Right hindlimb (tissue), 1 donor: ENCODE data around the gene RGS17.
"Not testable (repeated sequence)": the region's sequence is repeated elsewhere in the genome, so short reads cannot be mapped to it uniquely, and the experiment has no call there.

Source experiments
- DNase-seq: peaks from one replicate; pipeline ENCODE4 v3.0.0-alpha.2; 2018

Gene RGS17, protein sequence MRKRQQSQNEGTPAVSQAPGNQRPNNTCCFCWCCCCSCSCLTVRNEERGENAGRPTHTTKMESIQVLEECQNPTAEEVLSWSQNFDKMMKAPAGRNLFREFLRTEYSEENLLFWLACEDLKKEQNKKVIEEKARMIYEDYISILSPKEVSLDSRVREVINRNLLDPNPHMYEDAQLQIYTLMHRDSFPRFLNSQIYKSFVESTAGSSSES

DNA sequence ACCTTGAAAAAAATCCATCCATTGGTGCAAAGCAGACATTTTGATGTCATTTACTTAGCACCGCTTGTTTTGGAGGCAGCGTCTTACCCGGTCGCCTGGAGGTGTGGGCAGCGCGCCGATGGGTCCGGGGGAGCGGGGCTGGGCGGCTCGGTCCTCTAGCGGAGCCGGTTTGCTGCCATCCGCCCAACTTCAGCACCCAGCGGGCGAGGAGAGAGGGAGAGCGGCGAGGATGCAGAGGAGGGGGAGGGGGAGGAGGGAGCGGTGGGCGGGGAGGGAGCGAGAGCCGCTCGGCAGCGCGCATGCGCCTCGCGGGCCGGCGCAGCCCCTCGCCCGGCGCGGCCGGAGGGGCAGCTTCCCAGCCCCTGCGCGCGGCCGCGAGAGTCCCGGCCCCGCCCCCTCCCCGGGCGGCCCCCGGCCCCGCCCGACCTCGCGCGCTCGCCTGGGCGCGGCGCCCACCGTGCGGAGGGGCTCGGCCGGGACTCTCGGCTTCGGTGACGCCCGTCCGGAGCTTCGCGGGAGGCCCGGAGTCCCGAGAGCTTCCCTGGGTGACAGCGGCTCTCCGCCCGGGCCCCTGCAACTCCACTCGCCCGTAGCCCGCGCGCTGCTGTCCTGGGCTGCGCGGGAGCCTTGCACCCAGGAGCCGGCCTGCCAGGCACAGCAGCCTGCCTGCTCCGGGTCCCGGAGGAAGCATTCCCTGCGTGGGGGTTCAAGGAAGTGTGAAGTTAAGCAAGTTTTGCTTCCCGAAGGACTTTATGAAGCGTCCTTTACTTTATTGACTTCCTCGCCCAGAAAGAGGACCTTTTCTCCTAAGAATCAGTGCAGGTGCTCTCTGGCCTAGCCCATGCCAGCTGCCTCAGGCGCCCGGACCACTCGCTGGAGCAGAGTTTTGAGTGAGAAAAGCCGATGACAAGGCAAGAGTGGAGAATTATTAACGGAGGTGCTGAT is at the start of gene RGS17:
TSS of gene RGS17 (minus strand) at position 246 of the 945 bp plus-strand sequence. CDS start 87,264 bp downstream, outside the sequence.
- DNase-seq, result peak; percentile 85

DNA sequence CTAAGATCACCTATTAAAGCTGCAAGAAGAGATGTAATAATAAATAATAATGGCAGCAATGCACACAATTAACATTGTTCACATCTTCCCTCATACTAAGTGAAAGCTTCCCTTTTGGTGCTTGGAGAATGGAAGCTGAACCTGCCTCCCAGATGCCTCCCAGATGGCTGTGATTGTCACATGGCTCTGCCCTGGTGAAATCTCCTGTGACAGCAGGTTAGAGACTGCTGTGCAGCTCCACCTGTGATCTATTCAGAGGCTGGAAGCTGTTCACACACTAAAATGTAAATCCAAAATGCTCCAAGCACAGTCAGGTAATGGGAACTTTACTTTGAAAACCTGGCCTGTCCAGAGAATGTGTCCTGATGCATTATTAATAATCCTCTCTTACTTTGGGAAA is 41.7 kb upstream of the RGS17 start:
- DNase-seq, result no peak

DNA sequence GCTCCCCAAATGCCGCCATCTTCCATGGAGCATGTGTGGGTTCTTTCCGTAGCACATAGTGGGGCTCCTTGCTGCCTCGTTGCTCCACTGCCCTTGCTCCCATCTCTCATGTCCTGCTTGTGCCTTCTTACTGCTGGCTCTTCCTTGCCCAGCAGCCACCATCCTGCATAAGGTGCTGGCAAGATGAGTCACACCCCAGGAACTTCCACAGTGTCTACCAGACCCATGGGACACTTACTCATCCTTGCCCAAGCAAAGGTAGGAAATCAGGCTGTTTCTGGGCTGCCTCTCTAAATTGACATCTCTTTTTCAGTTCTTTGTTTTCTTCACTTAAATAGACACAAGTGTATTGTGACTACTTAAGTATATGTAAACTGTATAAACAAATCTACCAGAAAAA is 39.4 kb upstream of the RGS17 start:
- no peak for DNase-seq

DNA sequence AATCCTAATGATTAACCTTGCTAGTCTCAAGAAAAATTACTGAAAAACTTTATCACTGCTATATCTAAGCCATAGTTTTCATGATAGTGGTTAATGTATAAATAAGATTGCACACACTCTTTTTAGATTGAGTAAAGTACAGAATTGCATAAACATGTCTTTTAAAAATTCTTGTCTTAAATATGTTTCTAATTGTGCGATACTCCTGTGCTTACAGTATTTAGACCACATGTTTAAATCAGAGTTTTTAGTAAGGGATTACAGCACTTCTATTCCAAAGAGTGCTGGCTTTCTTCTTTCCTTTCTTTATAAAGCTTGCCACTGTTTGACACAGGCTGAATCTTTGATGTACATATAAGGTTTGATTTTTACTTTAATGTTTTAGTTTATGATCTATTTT is 36.8 kb upstream of the RGS17 start:
- DNase-seq, result no peak

DNA sequence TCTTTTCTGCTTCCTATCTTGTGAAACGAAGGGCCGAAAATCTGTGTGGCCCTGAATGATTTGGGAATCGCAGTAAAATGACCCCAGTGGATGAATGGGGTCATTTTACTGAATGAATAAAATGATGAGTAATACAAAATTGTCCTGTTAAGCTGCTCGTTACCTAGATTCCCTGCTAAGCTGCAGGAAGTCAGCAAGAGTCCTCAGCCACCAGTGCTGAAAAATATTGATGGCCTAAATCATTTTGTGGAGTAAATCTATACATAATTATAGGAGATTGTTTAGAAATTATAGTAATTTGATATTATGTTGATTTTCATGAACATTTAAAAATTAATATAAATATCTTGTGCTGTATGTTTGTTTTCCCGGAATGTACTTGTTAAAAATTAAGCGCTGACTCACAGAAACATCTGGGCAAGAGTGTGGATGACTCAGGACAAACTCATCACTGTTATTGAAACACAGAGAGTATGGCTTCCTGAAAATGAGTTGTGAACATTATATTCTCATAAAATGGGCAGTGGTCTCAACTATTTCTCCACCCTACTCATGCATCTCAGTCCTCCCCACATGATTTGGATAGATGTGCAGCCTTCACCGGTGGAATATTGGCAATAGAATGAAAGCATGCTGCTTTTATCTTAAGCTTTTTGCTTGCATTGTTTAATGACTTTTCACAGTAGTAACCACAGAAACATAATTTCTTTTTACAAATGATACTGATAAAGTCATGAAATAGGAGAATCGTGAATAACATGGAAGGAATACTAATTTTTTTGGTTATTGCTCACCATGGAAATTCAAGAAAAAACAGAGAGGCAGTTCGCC is 36.2 kb upstream of the RGS17 start:
- no peak for DNase-seq

DNA sequence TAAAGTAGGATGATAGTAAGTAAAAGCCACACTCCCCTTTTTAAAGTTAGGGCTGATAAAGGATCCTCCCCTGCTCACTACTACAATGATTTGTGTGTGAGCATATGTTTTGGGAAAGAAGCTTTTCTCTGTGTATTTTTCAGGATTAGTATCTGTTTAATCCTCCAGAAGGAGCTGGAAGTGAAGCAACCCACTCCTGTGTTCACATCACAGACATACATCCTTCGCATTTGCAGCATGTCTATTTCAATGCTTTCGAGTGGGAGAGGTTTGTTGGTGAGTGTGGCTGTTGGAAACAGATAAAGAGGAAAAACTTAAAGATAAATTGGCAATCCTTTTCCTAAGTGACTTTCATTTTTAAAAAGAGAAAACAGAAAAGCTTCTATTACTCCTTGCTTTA is 31.6 kb upstream of the RGS17 start:
- DNase-seq, result no peak

DNA sequence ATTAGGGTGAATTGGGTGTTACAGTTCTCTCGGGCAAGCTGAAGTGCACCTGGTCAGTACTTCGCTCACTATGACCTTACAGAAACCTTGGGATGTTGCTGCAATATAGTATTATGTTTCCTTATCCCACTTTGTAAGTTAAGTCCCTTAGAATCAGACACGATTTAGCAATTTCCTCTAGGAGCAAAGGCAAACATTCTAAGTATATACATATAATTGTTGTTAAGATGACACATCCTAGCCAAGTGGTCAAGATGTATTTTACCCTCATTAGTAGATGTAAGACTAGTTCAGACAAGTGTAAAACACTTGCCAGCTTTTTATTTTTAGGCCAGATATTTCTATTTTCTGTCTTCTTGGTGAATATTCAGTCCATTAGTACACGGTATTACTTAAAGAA is 31.1 kb upstream of the RGS17 start:
- DNase-seq, result no peak

DNA sequence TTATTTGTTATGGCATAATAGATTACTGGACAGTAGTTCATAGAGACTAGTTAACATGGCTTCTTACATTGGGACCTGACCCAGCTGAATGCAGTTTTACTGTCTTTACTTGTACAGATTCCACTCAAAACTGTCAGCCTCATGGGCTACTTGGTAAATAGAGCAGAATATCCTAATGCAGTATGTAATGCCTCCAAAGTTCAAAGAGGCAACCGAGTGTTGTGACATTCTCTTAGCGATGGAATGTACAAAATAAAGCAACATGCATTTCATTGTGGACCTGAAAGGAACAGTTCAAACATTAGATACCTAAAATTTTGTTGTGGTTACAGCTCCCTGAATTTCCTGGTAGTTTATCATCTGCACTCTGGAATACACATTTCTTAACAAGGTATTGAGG is 29.1 kb upstream of the RGS17 start:
- DNase-seq, result no peak

DNA sequence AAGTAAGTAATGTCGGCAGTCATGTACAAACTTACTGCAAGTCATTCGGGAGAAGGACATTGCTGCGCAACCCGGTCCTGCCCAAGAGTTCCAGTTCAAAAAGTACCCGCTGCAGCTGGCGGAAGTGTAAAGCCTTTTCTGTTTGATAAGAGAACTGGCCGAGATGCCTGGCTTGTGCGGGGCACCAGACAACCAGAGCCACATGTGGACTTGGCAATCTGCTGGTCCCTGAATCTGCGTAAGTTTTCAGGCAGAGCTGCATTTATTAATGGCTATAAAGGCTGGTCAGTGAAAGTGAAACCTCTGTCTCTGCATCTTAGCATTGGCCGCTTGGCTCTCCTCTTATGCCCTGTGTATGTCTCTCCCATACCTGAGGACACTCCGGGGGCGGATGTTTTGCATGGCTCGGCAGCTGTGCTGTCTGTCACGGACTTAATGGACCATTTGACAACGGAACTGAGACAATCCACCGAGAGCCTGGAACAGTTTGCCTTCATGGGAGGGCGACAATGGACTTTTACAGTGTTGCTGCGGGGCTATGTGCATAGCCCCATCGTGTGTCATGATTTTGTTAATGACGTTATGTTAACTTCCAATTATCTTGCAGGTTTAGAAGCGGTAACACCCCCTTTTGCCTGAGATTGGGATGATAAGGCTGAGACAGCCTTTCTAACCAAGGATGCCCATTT is 19.8 kb upstream of the RGS17 start:
- no peak for DNase-seq

DNA sequence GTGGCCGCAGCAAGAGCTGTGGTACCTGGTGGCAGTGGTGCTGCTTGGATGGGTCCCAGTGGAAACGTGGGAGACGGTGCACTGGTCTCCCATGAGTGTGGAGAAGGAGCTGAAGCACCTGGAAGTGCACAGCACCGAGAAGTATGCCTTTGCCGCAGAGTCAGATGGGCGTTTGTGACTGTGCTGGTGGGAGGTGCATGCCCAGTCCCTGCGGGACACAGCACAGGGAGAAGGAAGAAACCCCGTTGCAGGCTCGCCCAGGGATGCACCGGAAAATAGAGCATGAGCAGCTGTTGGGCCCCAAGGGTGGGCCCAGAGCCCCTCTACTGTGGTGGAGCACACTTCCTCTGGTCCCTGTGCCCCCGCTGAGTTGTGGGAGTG is 19.3 kb upstream of the RGS17 start:
- no peak for DNase-seq

DNA sequence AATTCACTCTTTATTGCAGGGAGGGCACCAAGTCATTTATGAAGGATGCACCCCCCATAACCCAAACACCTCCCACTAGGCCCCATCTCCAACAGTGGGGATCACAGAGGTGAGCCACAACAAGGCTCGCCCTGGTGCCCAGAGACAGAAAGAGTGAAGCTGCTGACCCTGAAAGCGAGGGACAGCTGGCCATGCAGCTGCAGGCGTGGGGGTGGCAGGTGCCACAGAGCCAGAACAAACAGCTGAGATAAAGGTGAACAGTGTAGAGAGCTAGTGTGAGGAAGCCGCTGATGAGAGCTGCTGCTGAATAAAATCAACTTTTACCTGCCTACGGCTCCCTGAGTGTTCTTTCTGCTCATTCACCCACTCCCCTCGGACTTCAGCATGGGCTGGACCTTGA is 18.8 kb upstream of the RGS17 start:
- no peak for DNase-seq

DNA sequence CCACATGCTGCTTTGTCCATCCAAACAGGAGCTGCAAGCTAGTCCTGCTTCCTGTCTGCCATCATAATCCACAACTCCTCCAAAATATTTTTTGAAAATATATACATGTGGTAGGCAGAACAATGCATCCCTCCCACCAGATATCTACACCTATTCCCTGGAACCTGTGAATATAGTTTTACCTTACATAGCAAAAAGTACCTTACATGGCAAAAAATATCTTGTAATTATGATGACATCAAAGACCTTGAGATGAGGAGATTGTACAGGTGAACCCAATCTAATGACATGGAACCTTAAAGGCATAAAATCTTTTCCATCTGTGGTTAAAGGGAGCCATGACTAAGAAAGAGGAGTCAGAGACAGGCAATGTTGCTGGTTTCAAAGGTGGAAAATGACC is 15.3 kb upstream of the RGS17 start:
- DNase-seq, result no peak

DNA sequence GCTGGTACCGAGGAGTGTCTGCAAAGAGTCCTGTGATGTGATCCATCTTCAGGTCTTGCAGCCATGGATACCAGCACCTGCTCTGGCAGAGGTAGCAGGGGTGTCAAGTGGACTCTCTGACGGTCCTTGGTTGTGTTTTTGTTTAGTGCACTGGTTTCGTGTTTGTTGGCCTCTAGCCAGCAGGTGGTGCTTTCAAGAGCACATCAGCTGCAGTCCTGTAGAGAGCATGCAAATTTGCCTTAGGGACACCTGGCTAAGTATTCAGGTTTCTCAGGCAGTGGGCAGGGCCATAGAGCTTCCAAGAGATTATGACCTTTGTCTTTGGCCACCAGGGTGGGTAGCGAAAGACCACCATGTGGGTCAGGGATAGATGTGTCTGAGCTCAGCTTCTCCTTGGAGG is 14.5 kb upstream of the RGS17 start:
- DNase-seq, result no peak

DNA sequence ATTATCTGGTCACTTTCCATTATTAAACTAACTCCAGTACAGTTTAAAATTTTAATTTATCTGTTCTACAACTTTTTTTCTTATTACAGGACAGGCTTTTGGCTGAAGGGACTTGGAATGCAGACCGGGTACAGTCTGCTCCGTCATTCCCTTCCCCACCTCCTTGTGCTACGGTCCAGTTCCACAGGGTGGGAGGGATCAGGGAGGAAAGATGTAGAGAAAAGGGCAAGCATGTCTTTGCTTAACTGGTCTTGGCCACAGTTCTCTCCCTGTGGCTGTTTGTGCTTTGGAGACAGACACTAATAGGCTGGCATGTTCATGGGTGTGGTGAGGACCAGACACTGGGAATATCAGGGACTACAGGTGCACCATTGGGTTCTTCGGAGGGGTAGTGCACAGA is 12.1 kb upstream of the RGS17 start:
- DNase-seq, result no peak

DNA sequence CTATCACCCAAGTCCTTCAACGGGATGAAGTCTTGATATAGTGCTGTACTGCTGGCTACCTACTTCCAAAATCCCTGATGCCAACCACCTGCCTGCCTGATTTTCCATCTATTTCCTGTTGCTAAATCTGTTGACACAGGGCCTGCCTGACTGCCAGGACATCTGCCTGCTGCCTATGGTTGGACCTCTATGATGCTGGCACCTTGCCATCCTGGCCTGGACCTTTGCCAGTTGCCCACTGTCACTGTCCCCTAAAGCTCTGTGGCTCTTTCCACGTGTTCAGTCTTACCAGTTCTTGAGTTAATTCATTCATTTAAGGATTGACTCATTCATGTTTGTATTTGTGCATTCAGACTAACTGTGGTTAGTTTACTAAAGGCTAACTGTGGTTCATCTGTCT is 9.2 kb upstream of the RGS17 start:
- no peak for DNase-seq

DNA sequence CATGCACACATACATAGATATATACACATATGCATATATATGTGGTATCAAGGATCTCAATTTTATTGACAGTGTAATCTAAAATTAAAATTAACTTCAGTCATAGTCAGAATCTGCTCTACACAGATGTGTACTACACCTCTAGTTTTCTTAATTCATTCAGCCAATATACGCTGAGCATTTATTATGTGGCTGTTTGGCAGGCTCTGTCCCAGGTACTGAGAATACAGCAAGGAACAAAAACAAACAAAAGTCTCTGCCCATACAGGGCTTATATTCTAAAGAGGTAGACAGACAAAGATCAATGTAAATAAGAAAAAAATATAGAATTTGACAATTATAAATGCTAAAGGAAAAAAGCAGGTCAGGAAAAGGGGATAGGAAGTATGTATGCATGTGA is 7.8 kb upstream of the RGS17 start:
- no peak for DNase-seq

DNA sequence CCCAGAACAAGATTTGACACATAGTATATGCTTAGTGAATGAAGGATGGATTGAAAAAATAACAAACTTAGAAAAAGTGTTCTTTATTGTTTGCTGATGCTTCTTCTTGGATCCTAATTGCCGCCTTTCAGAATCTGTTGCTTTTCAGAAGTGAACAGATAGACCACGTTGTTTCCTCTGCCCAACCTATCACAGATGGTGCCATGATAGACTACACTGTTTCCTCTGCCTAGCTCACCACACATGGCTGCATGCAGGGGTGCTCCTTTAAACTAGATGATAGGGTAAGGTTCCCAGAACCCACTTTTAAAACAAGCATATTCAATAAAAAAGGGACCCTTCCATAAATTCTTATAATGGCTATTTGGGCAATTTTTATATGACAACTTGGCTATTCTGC is 4.6 kb upstream of the RGS17 start:
- no peak for DNase-seq

DNA sequence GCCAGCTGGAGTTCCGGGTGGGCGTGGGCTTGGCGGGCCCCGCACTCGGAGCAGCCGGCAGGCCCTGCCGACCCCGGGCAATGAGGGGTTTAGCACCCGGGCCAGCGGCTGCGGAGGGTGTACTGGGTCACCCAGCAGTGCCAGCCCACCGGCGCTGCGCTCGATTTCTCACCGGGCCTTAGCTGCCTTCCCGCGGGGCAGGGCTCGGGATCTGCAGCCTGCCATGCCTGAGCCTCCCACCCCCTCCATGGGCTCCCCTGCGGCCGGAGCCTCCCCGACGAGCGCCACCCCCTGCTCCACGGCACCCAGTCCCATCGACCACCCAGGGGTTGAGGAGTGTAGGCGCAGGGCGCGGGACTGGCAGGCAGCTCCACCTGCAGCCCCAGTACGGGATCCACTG is 2.6 kb upstream of the RGS17 start:
- not testable (repeated sequence) for DNase-seq

DNA sequence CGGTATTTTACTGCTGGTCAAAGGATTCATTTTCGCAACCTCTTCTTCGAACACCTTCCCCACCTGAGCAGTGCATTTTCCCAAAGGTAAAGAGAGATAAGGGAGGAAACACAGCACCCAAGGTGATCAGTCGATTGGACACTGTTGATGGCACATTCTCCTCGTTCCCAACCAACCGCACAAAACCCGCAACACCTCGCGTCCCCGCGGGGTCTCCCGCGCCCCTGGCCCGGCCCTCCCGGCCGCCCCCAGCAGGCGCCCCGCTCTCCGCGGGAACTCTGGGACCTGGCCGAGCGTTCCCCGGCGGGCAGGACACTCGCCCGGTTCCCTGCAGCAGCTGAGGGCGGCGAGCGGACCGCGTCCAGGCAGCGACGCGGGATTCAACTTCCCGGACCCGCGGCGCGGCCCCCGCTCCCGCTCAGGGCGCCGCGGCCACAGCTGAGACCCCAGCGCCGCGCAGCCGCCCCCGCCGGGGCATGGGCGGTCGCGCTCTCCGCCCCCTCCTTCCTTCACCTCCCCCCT is 506 bp downstream of the RGS17 start:
- DNase-seq, result peak; percentile 35

DNA sequence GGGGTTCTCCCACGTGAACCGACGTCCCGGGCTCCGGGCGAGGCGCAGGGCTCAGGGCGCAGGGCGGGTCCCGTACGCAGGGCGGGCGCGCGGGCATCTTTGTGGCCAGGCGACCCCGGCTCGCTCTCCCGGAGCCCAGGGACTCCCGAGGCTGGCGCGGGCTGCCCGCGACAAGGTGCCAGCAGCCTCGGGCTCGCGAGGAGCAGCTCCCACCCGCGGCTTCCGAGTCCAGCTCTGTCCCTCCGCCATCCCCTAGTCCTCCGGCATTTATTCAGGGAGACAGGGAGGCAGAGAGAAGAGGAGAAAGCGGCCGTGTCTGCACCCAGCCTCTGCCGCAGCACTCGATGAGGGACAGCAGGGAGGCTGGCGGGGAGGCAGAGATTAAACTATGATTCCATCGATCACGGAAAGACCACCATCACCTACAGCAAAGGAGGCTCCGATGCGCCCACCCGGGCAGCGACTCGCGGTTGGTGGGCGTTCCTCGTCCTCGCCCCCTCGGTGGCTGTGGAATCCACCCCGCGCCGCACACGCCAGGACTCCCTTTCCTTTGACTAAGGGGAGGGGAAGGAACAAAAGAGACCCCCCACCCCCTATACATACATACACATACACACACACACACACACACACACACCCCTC is 1.1 kb downstream of the RGS17 start:
- DNase-seq, result peak; percentile 35

DNA sequence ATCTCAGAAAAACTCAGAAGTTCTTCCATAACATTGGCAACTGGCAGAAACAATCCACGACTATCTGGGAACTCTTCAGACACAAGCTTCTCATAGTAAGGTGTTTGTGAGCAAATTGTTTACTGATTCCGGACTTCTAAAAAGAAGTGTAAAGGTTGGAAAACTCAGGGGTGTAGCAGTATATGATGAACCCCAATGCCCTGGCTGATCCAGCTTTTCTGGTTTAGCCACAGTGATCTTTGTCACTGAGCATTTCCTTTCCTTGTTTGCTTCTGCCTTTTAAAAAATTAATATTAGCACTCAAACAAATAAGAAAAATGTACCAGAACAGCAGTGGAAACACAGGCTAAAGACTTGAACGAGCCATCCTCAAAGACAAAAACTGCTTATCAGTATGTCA is 4.9 kb downstream of the RGS17 start:
- no peak for DNase-seq

DNA sequence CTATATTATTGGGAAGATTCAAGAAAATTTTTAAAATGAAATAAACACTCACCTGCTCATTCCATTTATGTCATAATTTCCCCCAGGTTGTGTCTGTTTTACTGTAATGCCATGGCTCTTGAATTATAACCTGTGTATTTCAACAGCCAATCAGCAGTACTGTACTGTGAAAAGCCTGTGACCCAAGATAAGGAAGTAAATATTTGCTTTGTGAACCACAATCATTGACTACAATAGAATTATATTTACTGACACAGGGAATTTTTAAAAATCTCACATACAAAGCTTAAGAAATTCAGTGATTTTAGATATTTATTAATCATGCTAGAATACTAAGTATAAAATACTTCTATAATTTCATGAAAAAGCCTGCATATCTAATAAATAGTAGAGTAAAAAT is 6.0 kb downstream of the RGS17 start:
- no peak for DNase-seq
